ENCODE results near the gene RPN2.

The RPN2 gene

GRCh38 chr20:37204056-37204455 lies 24.9 kb downstream of the RPN2 start:
- H3K36me3 ChIP-seq = peaks cover 93% of the 10 kb centered on the region

GRCh38 chr20:37205130-37205529 lies 26.0 kb downstream of the RPN2 start:
- peaks cover 13% of the 10 kb centered on the region for H3K4me1 ChIP-seq
- H3K36me3 ChIP-seq = peaks cover 94% of the 10 kb centered on the region
- no peaks in the 10 kb centered on the region for H3K27me3 ChIP-seq
- no peaks in the 10 kb centered on the region for H3K9me3 ChIP-seq
- TF ChIP-seq CTCF (IDR thresholded peaks at IDR 0.05; ENCODE audit: low read depth, low read length) = no peak
- no peak overlapping the region for H3K4me3 ChIP-seq (ENCODE audit: low read depth, low read length)
- no peak for DNase-seq

More at GRCh38 chr20:37204056-37204455, 24.9 kb downstream of the RPN2 start:
- Histone ChIP-seq H3K4me1 (peaks cover 13% of the 10 kb centered on the region), H3K4me3 (ENCODE audit: low read depth, low read length) (no peak overlapping the region), H3K9me3 (no peaks in the 10 kb centered on the region), H3K27me3 (no peaks in the 10 kb centered on the region)
- no peak for DNase-seq
- no peak for TF ChIP-seq CTCF (IDR thresholded peaks at IDR 0.05; ENCODE audit: low read depth, low read length)

- no peak for DNase-seq
- H3K9me3 ChIP-seq = no peaks in the 10 kb centered on the region
- no peaks in the 10 kb centered on the region for H3K27me3 ChIP-seq
- no peak for TF ChIP-seq CTCF (IDR thresholded peaks at IDR 0.05; ENCODE audit: low read depth, low read length)
- peaks cover 94% of the 10 kb centered on the region for H3K36me3 ChIP-seq
- no peak overlapping the region for H3K4me3 ChIP-seq (ENCODE audit: low read depth, low read length)
- peaks cover 13% of the 10 kb centered on the region for H3K4me1 ChIP-seq
These were observed 26.7 kb downstream of the RPN2 start for GRCh38 chr20:37205794-37206193.

- H3K27me3 ChIP-seq = no peaks in the 10 kb centered on the region
- DNase-seq = no peak
- H3K9me3 ChIP-seq = no peaks in the 10 kb centered on the region
- TF ChIP-seq CTCF (IDR thresholded peaks at IDR 0.05; ENCODE audit: low read depth, low read length) = no peak
- no peak overlapping the region for H3K4me3 ChIP-seq (ENCODE audit: low read depth, low read length)
- H3K36me3 ChIP-seq = peaks cover 94% of the 10 kb centered on the region
- H3K4me1 ChIP-seq = peaks cover 4% of the 10 kb centered on the region
These were observed 28.0 kb downstream of the RPN2 start for GRCh38 chr20:37207171-37207570.

GRCh38 chr20:37209193-37209592 lies 30.1 kb downstream of the RPN2 start:
- Histone ChIP-seq H3K9me3 (no peaks in the 10 kb centered on the region), H3K4me3 (ENCODE audit: low read depth, low read length) (no peak overlapping the region), H3K36me3 (peaks cover 99% of the 10 kb centered on the region), H3K4me1 (no peaks in the 10 kb centered on the region), H3K27me3 (no peaks in the 10 kb centered on the region)
- TF ChIP-seq CTCF (IDR thresholded peaks at IDR 0.05; ENCODE audit: low read depth, low read length) = no peak
- no peak for DNase-seq

GRCh38 chr20:37209661-37210314 lies 30.7 kb downstream of the RPN2 start:
- H3K36me3 ChIP-seq = peaks cover 98% of the 10 kb centered on the region

More at GRCh38 chr20:37209661-37210314, 30.7 kb downstream of the RPN2 start:
- TF ChIP-seq CTCF (IDR thresholded peaks at IDR 0.05; ENCODE audit: low read depth, low read length) = no peak
- Histone ChIP-seq H3K4me1 (no peaks in the 10 kb centered on the region), H3K4me3 (ENCODE audit: low read depth, low read length) (no peak overlapping the region), H3K9me3 (no peaks in the 10 kb centered on the region), H3K27me3 (no peaks in the 10 kb centered on the region)
- no peak for DNase-seq
